Activated CD8-positive, alpha-beta T cell treated with anti-CD3 and anti-CD28 coated beads, Interleukin-2, amount 10 ng/mL, durations not matched to agents 7 days and 5 days (primary cell): Measurements from ENCODE around the gene NOLC1. TPM values are rescaled to one million over a fixed set of nuclear protein-coding genes. Genes with fewer than 3 reads are reported as not detected.

Experiments
- total RNA-seq, 2 experiments: library from RNA; stranded (reverse); gene quantifications; one replicate each; pipeline ENCODE4 v1.2.3, GENCODE V29; 2021

NOLC1 gene
- total RNA-seq, 2 experiments from 2014 or later, result 94.1 to 95.3 TPM

Other genes starting within 250 kb of the NOLC1 start
- 10 to 100 TPM; 25.2 to 26.3 TPM for gene ARMH3, start 96.2 kb upstream of the NOLC1 start, total RNA-seq
- gene HPS6, start 87.0 kb upstream of the NOLC1 start, total RNA-seq, result 10 to 100 TPM; 23.2 to 25.3 TPM
- 10 to 100 TPM; 83.6 to 87.1 TPM for gene LDB1, start 32.0 kb upstream of the NOLC1 start, total RNA-seq
- gene PPRC1, start 19.3 kb upstream of the NOLC1 start, total RNA-seq, result 10 to 100 TPM; 56.5 to 58.9 TPM
- not detected for gene ELOVL3, start 73.9 kb downstream of the NOLC1 start, total RNA-seq
- gene PITX3, start 89.1 kb downstream of the NOLC1 start, total RNA-seq, result not detected
- gene GBF1, start 93.1 kb downstream of the NOLC1 start, total RNA-seq, result 10 to 100 TPM; 39.8 to 42.9 TPM
- 10 to 100 TPM; 52.7 to 56.6 TPM for gene NFKB2, start 243.3 kb downstream of the NOLC1 start, total RNA-seq